Ishikawa (cell line): ENCODE measurements around the gene DNLZ.

ENCODE experiments used
- CEBPB ChIP-seq: IDR thresholded peaks from 2 replicates; pipeline ENCODE4 v1.6.1; 2012
- TAF1 ChIP-seq: IDR thresholded peaks from 2 replicates; pipeline ENCODE4 v1.6.1; 2012; ENCODE audit warnings: low read depth, mild to moderate bottlenecking
- TEAD4 ChIP-seq: IDR thresholded peaks from 2 replicates; pipeline ENCODE4 v1.6.1; 2012
- YY1 ChIP-seq: IDR thresholded peaks from 2 replicates; pipeline ENCODE4 v1.6.1; 2012; ENCODE audit warnings: low read depth

DNA sequence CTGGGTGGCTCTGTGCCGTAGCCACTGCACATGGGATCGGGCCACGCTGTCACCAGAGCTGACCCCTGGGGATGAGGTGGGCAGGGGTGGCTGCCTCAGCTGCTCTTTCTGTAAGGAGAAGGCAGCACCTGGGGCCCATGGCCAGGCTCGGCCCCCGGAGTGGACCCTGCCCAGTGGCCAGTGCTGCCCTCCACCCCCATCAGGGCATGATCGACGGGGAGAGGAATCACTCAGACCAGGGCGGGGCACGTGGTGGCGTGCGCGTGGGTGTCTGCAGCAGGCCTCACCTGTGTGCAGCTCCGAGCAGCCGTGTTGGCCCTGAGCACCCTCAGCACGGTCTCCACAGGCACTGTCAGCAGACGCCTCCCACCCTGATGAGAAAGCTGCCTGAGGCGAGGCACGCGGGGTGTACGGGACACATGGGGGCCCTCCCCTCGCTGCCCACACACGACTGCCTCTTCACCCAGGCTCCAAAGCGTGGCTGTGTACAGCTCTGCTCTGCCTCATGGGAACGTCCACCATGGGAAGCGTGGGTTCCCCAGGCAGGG lies 18.5 kb upstream of the DNLZ start:
- TF ChIP-seq TAF1, result no peak
- no peak for TF ChIP-seq YY1
- no peak for TF ChIP-seq CEBPB
- TF ChIP-seq TEAD4, result no peak
